HepG2 (cell line): ENCODE results near the gene PPP1CB. TPM values are rescaled to one million over a fixed set of nuclear protein-coding genes. Genes with fewer than 3 reads are reported as not detected.

Experiments used
- ATAC-seq: fragments of 200-7000 bp; cut with Tn5 transposase; 3 replicates; pipeline ENCODE4 v1.9.1; 2020; ENCODE audit warnings: mild to moderate bottlenecking, moderate library complexity
- BruUV-seq: library from RNA; stranded (reverse); fragments of 400-500 nt; replicated peaks from 2 replicates; lab custom pipeline; 2021; lab: Mats Ljungman, UMichigan
- CTCF ChIA-PET: fragments of 300-600 bp; formaldehyde crosslinking; extraction: SDS; loops from one replicate; lab custom pipeline; 2021; ENCODE audit warnings: low total read pairs, inconsistent platforms, low intra/inter-chr PET ratio; lab: Yijun Ruan, JAX
- POLR2A ChIA-PET: fragments of 350-600 bp; sonication (Branson Sonifier 250); formaldehyde crosslinking; loops from one replicate; lab custom pipeline; 2020; ENCODE audit warnings: antibody characterized with exemption, inconsistent platforms; lab: Yijun Ruan, JAX
- DNase-seq: peaks from one replicate; pipeline ENCODE4 v3.0.0-alpha.2; 2015; ENCODE audit warnings: low spot score
- FAIRE-seq: peaks from 3 replicates; lab custom pipeline; 2011; peaks lifted over from hg19 to GRCh38; lab: Jason Lieb, UNC
- H2AFZ ChIP-seq: one replicate; pipeline ENCODE4 v1.6.1; 2011; ENCODE audit warnings: low read length, inconsistent platforms
- H3K27ac ChIP-seq: fragments of 300-600 bp; 3 replicates; pipeline ENCODE4 v1.8.0; 2011; ENCODE audit warnings: mixed run types, mild to moderate bottlenecking, mixed read lengths, low read length, inconsistent platforms; ENCODE audit not compliant: insufficient read depth; ENCODE audit errors: extremely low read length
- H3K27me3 ChIP-seq, 2 experiments: fragments of 200-600 bp in 1 of 2; 2 replicates in 1 of 2; 3 replicates in 1 of 2; pipeline versions ENCODE4 v1.6.0 to v1.8.0; 2011; ENCODE audit warnings: low read length in 2 of 2, mild to moderate bottlenecking in 2 of 2, moderate library complexity in 2 of 2, inconsistent platforms in 1 of 2; ENCODE audit not compliant: insufficient read depth in 2 of 2, control insufficient read depth in 1 of 2
- H3K36me3 ChIP-seq, 2 experiments: fragments of 200-600 bp in 1 of 2; replicated peaks in 1 of 2; 2 replicates in 1 of 2; 3 replicates in 1 of 2; pipeline versions ENCODE4 v1.5.1 to v1.8.0; 2011; ENCODE audit warnings: low read length in 2 of 2, inconsistent platforms in 1 of 2; ENCODE audit not compliant: insufficient read depth in 2 of 2, control insufficient read depth in 1 of 2
- H3K4me1 ChIP-seq: 2 replicates; pipeline ENCODE4 v1.5.1; 2012; ENCODE audit warnings: low read length, inconsistent platforms; ENCODE audit not compliant: insufficient read depth
- H3K4me2 ChIP-seq: 2 replicates; pipeline ENCODE4 v1.6.0; 2011; ENCODE audit warnings: low read depth, low read length, inconsistent platforms
- H3K4me3 ChIP-seq, 3 experiments: fragments of 200-600 bp in 1 of 3; sonication (generic), shearing (Covaris generic) in 1 of 3; replicated peaks in 1 of 3; 2 replicates each; pipeline ENCODE4 v1.5.1; 2011 to 2016; ENCODE audit warnings: low read length in 3 of 3, inconsistent platforms in 2 of 3, low read depth in 2 of 3, mild to moderate bottlenecking in 2 of 3, control low read depth in 1 of 3, mixed read lengths in 1 of 3; ENCODE audit not compliant: insufficient read depth in 1 of 3
- H3K79me2 ChIP-seq: one replicate; pipeline ENCODE4 v1.6.1; 2011; ENCODE audit warnings: low read length, inconsistent platforms; ENCODE audit not compliant: insufficient read depth
- H3K9ac ChIP-seq: 2 replicates; pipeline ENCODE4 v1.6.0; 2011; ENCODE audit warnings: mild to moderate bottlenecking, low read depth, low read length, inconsistent platforms; ENCODE audit not compliant: insufficient read depth
- H3K9me3 ChIP-seq: 2 replicates; pipeline ENCODE4 v1.5.1; 2012; ENCODE audit warnings: mild to moderate bottlenecking, low read length
- H4K20me1 ChIP-seq: 2 replicates; pipeline ENCODE4 v1.6.0; 2011; ENCODE audit warnings: inconsistent platforms, mild to moderate bottlenecking, low read length, moderate library complexity; ENCODE audit not compliant: insufficient read depth
- ARHGAP35 ChIP-seq: sonication (generic); formaldehyde crosslinking; IDR thresholded peaks from 2 replicates; pipeline ENCODE4 v1.9.0; 2022; ENCODE audit warnings: mild to moderate bottlenecking, inconsistent platforms, moderate library complexity, missing genetic modification reagents, borderline replicate concordance
- ARID5B ChIP-seq: IDR thresholded peaks from 2 replicates; pipeline ENCODE4 v1.4.0; 2020; ENCODE audit warnings: mild to moderate bottlenecking, missing genetic modification reagents
- ATAD3A ChIP-seq: sonication (generic); formaldehyde crosslinking; IDR thresholded peaks from 2 replicates; pipeline ENCODE4 v1.4.0; 2020; ENCODE audit warnings: missing genetic modification reagents
- CREBL2 ChIP-seq: sonication (generic); formaldehyde crosslinking; IDR thresholded peaks from 2 replicates; pipeline ENCODE4 v1.8.1; 2023; ENCODE audit warnings: missing genetic modification reagents, mild to moderate bottlenecking, borderline replicate concordance
- DPF2 ChIP-seq: sonication (generic); formaldehyde crosslinking; IDR thresholded peaks from 2 replicates; pipeline ENCODE4 v1.4.0; 2020; ENCODE audit warnings: mild to moderate bottlenecking, low read depth, missing genetic modification reagents, borderline replicate concordance
- HOXA3 ChIP-seq: sonication (generic); formaldehyde crosslinking; IDR thresholded peaks from 2 replicates; pipeline ENCODE4 v1.5.0; 2020; ENCODE audit warnings: missing genetic modification reagents
- MAFF ChIP-seq: IDR thresholded peaks from 2 replicates; pipeline ENCODE4 v1.6.1; 2011; ENCODE audit warnings: low read depth, low read length, improper control_type of control experiment
- PBX3 ChIP-seq: sonication (generic); formaldehyde crosslinking; IDR thresholded peaks from 2 replicates; pipeline ENCODE4 v1.8.1; 2023; ENCODE audit warnings: missing genetic modification reagents, inconsistent platforms, borderline replicate concordance
- PCBP1 ChIP-seq: fragments of 200-400 bp; formaldehyde crosslinking; IDR thresholded peaks from 2 replicates; pipeline ENCODE4 v1.6.1; 2017; ENCODE audit warnings: mild to moderate bottlenecking, low read depth, low read length, borderline replicate concordance
- ZBTB38 ChIP-seq: sonication (generic); formaldehyde crosslinking; IDR thresholded peaks from 2 replicates; pipeline ENCODE4 v1.5.1; 2020; ENCODE audit warnings: mild to moderate bottlenecking, missing genetic modification reagents
- ZNF160 ChIP-seq: sonication (generic); formaldehyde crosslinking; IDR thresholded peaks from 2 replicates; pipeline ENCODE4 v1.8.0; 2022; ENCODE audit warnings: mild to moderate bottlenecking, inconsistent platforms, missing genetic modification reagents
- ZNF3 ChIP-seq: IDR thresholded peaks from 2 replicates; pipeline ENCODE4 v1.7.0; 2017; ENCODE audit warnings: inconsistent platforms
- ZNF562 ChIP-seq: sonication (generic); formaldehyde crosslinking; IDR thresholded peaks from 2 replicates; pipeline ENCODE4 v1.8.0; 2022; ENCODE audit warnings: missing genetic modification reagents, borderline replicate concordance
- ZNF749 ChIP-seq: sonication (generic); formaldehyde crosslinking; IDR thresholded peaks from 2 replicates; pipeline ENCODE4 v1.8.0; 2022; ENCODE audit warnings: mild to moderate bottlenecking, missing genetic modification reagents, moderate library complexity, borderline replicate concordance
- WGBS: methylation state at CpG from one replicate; pipeline ENCODE4 v1.1.6; 2017; ENCODE audit warnings: low lambda C conversion rate; 5-methylcytosine and 5-hydroxymethylcytosine counted together
- in situ Hi-C: cut with HindIII; loops from 2 replicates; pipeline ENCODE4 v1.10.0; 2017; ENCODE audit warnings: low pct_unique_long_range_greater_than_20kb; ENCODE audit not compliant: extremely low pct_ligation_motif_present
- intact Hi-C: fragments of 100-400 bp; cut with micrococcal nuclease; formaldehyde crosslinking; loops from one replicate; pipeline ENCODE4 v1.10.0; 2022; ENCODE audit not compliant: unreplicated experiment
- polyA plus RNA-seq, 8 experiments: library from polyadenylated mRNA; depleted of rRNA in 3 of 8; stranded (reverse) in 7 of 8; unstranded in 1 of 8; fragments of >200 nt; fragmentation: Illumina TruSeq in 4 of 8; extraction: Trizol in 4 of 8; gene quantifications; 2 replicates each; pipeline versions ENCODE4 v1.2.1 to v1.2.3, GENCODE V29; 2011 to 2016; ENCODE audit warnings: low read depth in 4 of 8, missing spikeins in 1 of 8, mixed read lengths in 1 of 8; ENCODE audit not compliant: insufficient read depth in 1 of 8
- total RNA-seq, 5 experiments: library from RNA; depleted of rRNA; stranded (reverse); fragments of >200 nt; fragmentation: Illumina TruSeq; extraction: Trizol; gene quantifications; 2 replicates each; pipeline ENCODE4 v1.2.3, GENCODE V29; 2016; ENCODE audit warnings: low read depth in 1 of 5

The PPP1CB gene
- total and polyA plus RNA-seq, 2 of the 13 experiments (the other 11 are each of a cell fraction or from before 2014, with no cell fraction given), result 46.9 to 109 TPM

- H3K4me2 ChIP-seq, result no peak overlapping the region
- intact Hi-C loops, result no loop called here
- no TSS peak for BruUV-seq
- H3K79me2 ChIP-seq, result no peaks in the 10 kb centered on the region
- H3K36me3 ChIP-seq, result no peaks in the 10 kb centered on the region
- H2AFZ ChIP-seq, result no peak overlapping the region
- H4K20me1 ChIP-seq, result no peaks in the 10 kb centered on the region
- H3K4me3 ChIP-seq, result no peak overlapping the region
- peaks cover 3% of the 10 kb centered on the region in 2 experiments; a peak in 1 of 5 replicates for H3K27me3 ChIP-seq
- ChIA-PET POLR2A (no interaction called here), CTCF (no interaction called here)
- WGBS, result 30% methylated on average over 4 of the region's 4 CpGs
- in situ Hi-C loops, result no loop called here
- no peak overlapping the region for H3K27ac ChIP-seq
- FAIRE-seq, result peak; percentile 49
- H3K4me1 ChIP-seq, result peaks cover 25% of the 10 kb centered on the region
- ATAC-seq, result peak; percentile 56
- no peaks in the 10 kb centered on the region for H3K9me3 ChIP-seq
- DNase-seq, result peak; percentile 47
- H3K9ac ChIP-seq, result no peak overlapping the region
- TF ChIP-seq ARID5B, result 0 out of 2 replicates have a peak, but pooled peaks have one; percentile 20
- TF ChIP-seq ZNF3 (CRISPR knock-in tag), result no peak
- TF ChIP-seq ZNF562 (CRISPR knock-in tag), result no peak
- no peak for TF ChIP-seq ZNF160 (CRISPR knock-in tag)
- TF ChIP-seq MAFF, result no peak
- no peak for TF ChIP-seq ZNF749 (CRISPR knock-in tag)
- no peak for TF ChIP-seq PBX3 (CRISPR knock-in tag)
- no peak for TF ChIP-seq ATAD3A (CRISPR knock-in tag)
- TF ChIP-seq CREBL2 (CRISPR knock-in tag), result no peak
- no peak for TF ChIP-seq ZBTB38 (CRISPR knock-in tag)
- TF ChIP-seq DPF2 (CRISPR knock-in tag), result no peak
- no peak for TF ChIP-seq PCBP1
- TF ChIP-seq HOXA3 (CRISPR knock-in tag), result no peak
- TF ChIP-seq ARHGAP35 (CRISPR knock-in tag), result no peak
Observed at GRCh38 chr2:28716265-28716865, 35.3 kb upstream of the PPP1CB start.
